B cell (primary cell): ENCODE results near the gene CFAP77. TPM values are rescaled to one million over a fixed set of nuclear protein-coding genes. Genes with fewer than 3 reads are reported as not detected.

Experiments
- ATAC-seq: fragments of 200-7000 bp; cut with Tn5 transposase; one replicate; pipeline ENCODE4 v1.10.0; 2021; ENCODE audit warnings: low read depth, mild to moderate bottlenecking, moderate number of reproducible peaks, moderate library complexity
- CTCF ChIA-PET: fragments of 350-600 bp; sonication (Branson Sonifier 250); formaldehyde crosslinking; loops from one replicate; lab custom pipeline; 2021; ENCODE audit warnings: antibody characterized with exemption, inconsistent platforms; lab: Charles Lee
- POLR2A ChIA-PET: fragments of 350-600 bp; sonication (Branson Sonifier 250); formaldehyde crosslinking; loops from one replicate; lab custom pipeline; 2021; ENCODE audit warnings: antibody characterized with exemption; lab: Charles Lee
- DNase-seq: peaks from one replicate; pipeline ENCODE4 v3.0.0; 2013
- H2AFZ ChIP-seq: 2 replicates; pipeline ENCODE4 v1.6.1; 2012; ENCODE audit warnings: mild to moderate bottlenecking, low read depth, low read length; ENCODE audit not compliant: insufficient read depth, poor library complexity, severe bottlenecking
- H3K27ac ChIP-seq, 2 donors: 1 replicate in 1 of 2; 2 replicates in 1 of 2; pipeline ENCODE4 v1.5.1; 2012 to 2013; ENCODE audit warnings: low read length in 2 of 2, mild to moderate bottlenecking in 2 of 2, moderate library complexity in 1 of 2
- H3K27me3 ChIP-seq, 4 experiments: fragments of 200-600 bp in 1 of 4; sonication (generic) in 1 of 4; replicated peaks in 1 of 4; 1 replicate in 2 of 4; 2 replicates in 2 of 4; pipeline versions ENCODE4 v1.6.1 to v1.7.0; 2013 to 2016; ENCODE audit warnings: low read length in 3 of 4, mild to moderate bottlenecking in 2 of 4, mixed read lengths in 1 of 4, moderate library complexity in 1 of 4; ENCODE audit not compliant: insufficient read depth in 4 of 4, control insufficient read depth in 3 of 4; ENCODE audit errors: control extremely low read depth in 1 of 4
- H3K36me3 ChIP-seq, 2 experiments: replicated peaks in 1 of 2; 1 replicate in 1 of 2; 2 replicates in 1 of 2; pipeline versions ENCODE4 v1.6.1 to v1.7.1; 2013; ENCODE audit warnings: low read length in 1 of 2; ENCODE audit not compliant: insufficient read depth in 2 of 2, control insufficient read depth in 1 of 2; ENCODE audit errors: control extremely low read depth in 1 of 2, extremely low read depth in 1 of 2
- H3K4me1 ChIP-seq, 2 donors: fragments of 200-600 bp in 1 of 2; sonication (generic) in 1 of 2; 1 replicate in 1 of 2; 2 replicates in 1 of 2; pipeline versions ENCODE4 v1.5.1 to v1.6.1; 2013 to 2017; ENCODE audit warnings: low read length in 2 of 2; ENCODE audit not compliant: control insufficient read depth in 2 of 2, insufficient read depth in 2 of 2
- H3K4me2 ChIP-seq: replicated peaks from 2 replicates; pipeline ENCODE3; 2012; ENCODE audit warnings: mild to moderate bottlenecking, low read depth, low read length; ENCODE audit not compliant: poor library complexity, severe bottlenecking
- H3K4me3 ChIP-seq, 5 experiments: fragments of 200-600 bp in 1 of 5; sonication (generic) in 1 of 5; 1 replicate in 3 of 5; 2 replicates in 2 of 5; pipeline versions ENCODE4 v1.5.1 to v1.7.0; 2011 to 2016; ENCODE audit warnings: low read length in 4 of 5, mild to moderate bottlenecking in 4 of 5, low read depth in 2 of 5, control low read depth in 1 of 5, moderate library complexity in 1 of 5; ENCODE audit not compliant: insufficient read depth in 1 of 5; ENCODE audit errors: control extremely low read depth in 1 of 5, extremely low read depth in 1 of 5
- H3K79me2 ChIP-seq: fragments of 200-600 bp; sonication (generic); one replicate; pipeline ENCODE4 v1.6.0; 2016; ENCODE audit warnings: low read length; ENCODE audit not compliant: control insufficient read depth, insufficient read depth
- H3K9ac ChIP-seq: fragments of 200-600 bp; sonication (generic); 2 replicates; pipeline ENCODE4 v1.6.1; 2017; ENCODE audit warnings: mild to moderate bottlenecking, low read length, moderate library complexity
- H3K9me3 ChIP-seq, 3 donors: one replicate each; pipeline versions ENCODE4 v1.6.1 to v1.7.1; 2013; ENCODE audit warnings: low read length in 2 of 3; ENCODE audit not compliant: control insufficient read depth in 2 of 3, insufficient read depth in 1 of 3; ENCODE audit errors: control extremely low read depth in 1 of 3
- H4K20me1 ChIP-seq: 2 replicates; pipeline ENCODE4 v1.6.0; 2012; ENCODE audit warnings: mild to moderate bottlenecking, low read length; ENCODE audit not compliant: insufficient read depth, control insufficient read depth, poor library complexity, severe bottlenecking
- H3K27ac Mint-ChIP-seq: one replicate; pipeline ENCODE4 v1.8.0; 2021; ENCODE audit warnings: mixed read lengths
- H3K27me3 Mint-ChIP-seq: one replicate; pipeline ENCODE4 v1.8.0; 2021; ENCODE audit warnings: mixed read lengths
- H3K4me1 Mint-ChIP-seq: one replicate; pipeline ENCODE4 v1.8.0; 2021; ENCODE audit warnings: mixed read lengths
- H3K4me3 Mint-ChIP-seq: one replicate; pipeline ENCODE4 v1.8.0; 2021; ENCODE audit warnings: mixed read lengths
- H3K9me3 Mint-ChIP-seq: one replicate; pipeline ENCODE4 v1.8.0; 2022; ENCODE audit warnings: mixed read lengths; ENCODE audit not compliant: insufficient read depth
- CTCF ChIP-seq: fragments of 200-600 bp; IDR thresholded peaks from one replicate; pipeline ENCODE4 v1.8.0; 2022; ENCODE audit warnings: antibody characterized with exemption, mild to moderate bottlenecking
- EZH2 ChIP-seq: IDR thresholded peaks from 2 replicates; pipeline ENCODE4 v1.6.1; 2012; ENCODE audit warnings: borderline replicate concordance, low read depth, mild to moderate bottlenecking, moderate library complexity, low read length; ENCODE audit not compliant: insufficient read depth, poor library complexity, severe bottlenecking
- WGBS: methylation state at CpG from one replicate; pipeline ENCODE4 v1.1.5; 2013; ENCODE audit warnings: missing lambda C conversion rate; ENCODE audit not compliant: insufficient coverage; 5-methylcytosine and 5-hydroxymethylcytosine counted together
- intact Hi-C: fragments of 100-400 bp; cut with micrococcal nuclease; formaldehyde crosslinking; loops from one replicate; pipeline ENCODE4 v1.10.0; 2022
- polyA plus RNA-seq: library from polyadenylated mRNA; depleted of rRNA; stranded (reverse); fragments of >200 nt; gene quantifications from 2 replicates; pipeline ENCODE4 v1.2.3, GENCODE V29; 2012
- total RNA-seq, 2 donors: library from RNA; stranded (reverse); fragments of 120-200 nt in 1 of 2; gene quantifications; 1 replicate in 1 of 2; 2 replicates in 1 of 2; pipeline versions ENCODE4 v1.2.3 to v1.2.4, GENCODE V29; 2013 to 2022

The CFAP77 gene
- total and polyA plus RNA-seq, 2 donors (not counting 1 experiment from before 2014, with no cell fraction given) = not detected

DNA sequence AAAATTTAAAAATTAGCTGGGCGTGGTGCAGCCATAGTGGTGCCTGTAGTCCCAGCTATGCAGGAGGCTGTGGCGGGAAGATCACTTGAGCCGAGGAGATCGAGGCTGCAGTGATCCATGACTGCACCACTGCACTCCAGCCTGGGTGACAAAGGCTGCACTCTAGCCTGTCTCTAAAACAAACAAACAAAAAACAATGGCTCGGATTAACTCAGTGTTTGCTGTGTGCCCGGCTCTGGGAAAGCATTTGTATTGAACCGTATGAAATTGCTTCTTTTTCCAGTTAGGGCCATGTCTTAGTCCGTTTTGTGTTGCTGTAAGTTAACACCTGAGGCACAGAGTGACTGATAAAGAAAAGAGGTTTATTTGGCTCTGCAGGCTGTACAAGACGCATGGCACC, 62.6 kb downstream of the CFAP77 start:
- Histone ChIP-seq H3K36me3 (no peaks in the 10 kb centered on the region), H3K4me2 (no peak overlapping the region), H3K27ac (no peak overlapping the region), H2AFZ (no peak overlapping the region), H3K27me3 (no peaks in the 10 kb centered on the region), H3K9me3 (no peaks in the 10 kb centered on the region), H3K4me1 (no peaks in the 10 kb centered on the region), H3K9ac (no peak overlapping the region), H3K4me3 (no peak overlapping the region), H4K20me1 (no peaks in the 10 kb centered on the region), H3K79me2 (no peaks in the 10 kb centered on the region)
- no peak overlapping the region for H3K27ac Mint-ChIP-seq
- no peak for ATAC-seq
- H3K4me1 Mint-ChIP-seq = peaks cover 4% of the 10 kb centered on the region
- TF ChIP-seq EZH2 (no peak), CTCF (no peak)
- H3K4me3 Mint-ChIP-seq = no peak overlapping the region
- peaks cover 15% of the 10 kb centered on the region for H3K27me3 Mint-ChIP-seq
- no peak for DNase-seq
- WGBS = 89% methylated on average over 7 of the region's 9 CpGs
- CTCF ChIA-PET = no interaction called here
- POLR2A ChIA-PET = no interaction called here
- no peaks in the 10 kb centered on the region for H3K9me3 Mint-ChIP-seq
- intact Hi-C loops = no loop called here

DNA sequence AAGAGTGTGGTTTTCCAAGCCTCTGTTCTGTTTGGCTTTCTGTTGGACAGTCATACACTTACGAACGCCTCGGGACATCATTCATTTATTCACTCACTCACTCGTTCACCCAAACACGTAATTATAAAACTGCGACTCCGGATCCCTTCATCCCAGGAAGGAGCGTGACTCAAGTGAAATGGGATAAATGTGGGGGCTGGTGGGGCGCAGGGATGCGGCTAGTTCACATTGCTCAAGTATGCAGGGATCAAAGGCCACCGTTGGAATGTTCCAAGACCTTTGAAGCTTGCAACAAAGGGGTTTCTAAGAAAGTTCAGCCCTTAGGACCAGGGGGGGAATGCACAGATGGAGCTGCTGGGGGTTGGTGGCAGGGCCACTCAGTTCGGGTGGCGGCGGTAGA, 64.2 kb downstream of the CFAP77 start:
- Histone ChIP-seq H4K20me1 (no peaks in the 10 kb centered on the region), H3K27me3 (no peaks in the 10 kb centered on the region), H3K9ac (no peak overlapping the region), H3K4me3 (no peak overlapping the region), H3K4me2 (no peak overlapping the region), H3K4me1 (no peaks in the 10 kb centered on the region), H2AFZ (no peak overlapping the region), H3K27ac (no peak overlapping the region), H3K9me3 (no peaks in the 10 kb centered on the region), H3K36me3 (no peaks in the 10 kb centered on the region), H3K79me2 (no peaks in the 10 kb centered on the region)
- H3K4me1 Mint-ChIP-seq = peaks cover 4% of the 10 kb centered on the region
- TF ChIP-seq CTCF (no peak), EZH2 (no peak)
- intact Hi-C loops = no loop called here
- peaks cover 18% of the 10 kb centered on the region for H3K27me3 Mint-ChIP-seq
- POLR2A ChIA-PET = no interaction called here
- CTCF ChIA-PET = no interaction called here
- 89% methylated on average over 7 of the region's 14 CpGs for WGBS
- ATAC-seq (no peak), DNase-seq (no peak)
- H3K9me3 Mint-ChIP-seq = no peaks in the 10 kb centered on the region
- H3K4me3 Mint-ChIP-seq = no peak overlapping the region
- no peak overlapping the region for H3K27ac Mint-ChIP-seq
